ENCODE data around the gene RALGAPA2. TPM values are rescaled to one million over a fixed set of nuclear protein-coding genes. Genes with fewer than 3 reads are reported as not detected.

RALGAPA2 gene
- polyA plus RNA-seq, 2 of the 4 experiments (the other 2 are of a cell fraction) = 4.0 to 4.7 TPM

- Histone ChIP-seq H3K27ac (no peak overlapping the region), H3K4me2 (no peak overlapping the region), H3K4me3 (no peak overlapping the region), H3K4me1 (no peaks in the 10 kb centered on the region), H3K9me3 (no peaks in the 10 kb centered on the region)
- FAIRE-seq = no peak
- ATAC-seq = no peak
- 89% methylated on average over 14 of the region's 14 CpGs for WGBS (ENCODE audit: missing lambda C conversion rate)
- TF ChIP-seq PHF8 (IDR thresholded peaks at IDR 0.05; ENCODE audit: borderline replicate concordance, low read depth) (no peak), MAX (IDR thresholded peaks at IDR 0.05) (no peak), TFCP2L1 (CRISPR knock-in tag; IDR thresholded peaks at IDR 0.05) (no peak), POLR2A (IDR thresholded peaks at IDR 0.05; ENCODE audit: low read length) (no peak), HES2 (IDR thresholded peaks at IDR 0.05) (no peak), BHLHE40 (IDR thresholded peaks at IDR 0.05; ENCODE audit: low read depth, low read length) (no peak), ZNF302 (CRISPR knock-in tag; IDR thresholded peaks at IDR 0.05) (no peak), CTCF (IDR thresholded peaks at IDR 0.05) (no peak), CEBPB (IDR thresholded peaks at IDR 0.05) (no peak), CHD4 (IDR thresholded peaks at IDR 0.05; ENCODE audit: borderline replicate concordance) (no peak), USF2 (IDR thresholded peaks at IDR 0.05) (no peak), MYC (IDR thresholded peaks at IDR 0.05; ENCODE audit: borderline replicate concordance, low read length) (no peak), HOXB5 (CRISPR knock-in tag; IDR thresholded peaks at IDR 0.05) (no peak), RFX5 (IDR thresholded peaks at IDR 0.05) (no peak), ELK1 (IDR thresholded peaks at IDR 0.05; ENCODE audit: low read depth, low read length) (no peak), JUN (IDR thresholded peaks at IDR 0.05) (no peak)
- DNase-seq (ENCODE audit: low read depth in 1 of 2, low spot score in 1 of 2) = no peak
- CTCF ChIA-PET = interaction anchor here (1.1 kb wide), 1 partner anchor 17 kb away, joined by 3 read pairs; no protein-coding TSS in a partner anchor
- POLR2A ChIA-PET = no interaction called here
Measured at GRCh38 chr20:20492521-20493332, 219.7 kb downstream of the RALGAPA2 start.

GRCh38 chr20:20491784-20492264 is 220.6 kb downstream of the RALGAPA2 start:
- Histone ChIP-seq H3K27ac (no peak overlapping the region), H3K4me2 (no peak overlapping the region), H3K4me3 (no peak overlapping the region), H3K9me3 (no peaks in the 10 kb centered on the region), H3K4me1 (no peaks in the 10 kb centered on the region)
- DNase-seq (ENCODE audit: low read depth in 1 of 2, low spot score in 1 of 2) = no peak
- POLR2A ChIA-PET = no interaction called here
- 88% methylated on average over 5 of the region's 5 CpGs for WGBS (ENCODE audit: missing lambda C conversion rate)
- no peak for ATAC-seq
- FAIRE-seq = peak; percentile 61
- CTCF ChIA-PET = no interaction called here
- TF ChIP-seq ELK1 (IDR thresholded peaks at IDR 0.05; ENCODE audit: low read depth, low read length) (no peak), FOSB (CRISPR knock-in tag; IDR thresholded peaks at IDR 0.05) (no peak), HEYL (CRISPR knock-in tag; IDR thresholded peaks at IDR 0.05) (no peak), MAZ (IDR thresholded peaks at IDR 0.05; ENCODE audit: borderline replicate concordance, low read depth, low read length) (no peak), RNF2 (IDR thresholded peaks at IDR 0.05; ENCODE audit: borderline replicate concordance, low read depth) (no peak), EP300 (IDR thresholded peaks at IDR 0.05) (no peak), USF2 (IDR thresholded peaks at IDR 0.05) (no peak), E2F6 (IDR thresholded peaks at IDR 0.05; ENCODE audit: borderline replicate concordance, low read depth) (no peak), CHD2 (IDR thresholded peaks at IDR 0.05; ENCODE audit: low read length, partially characterized antibody) (no peak), HMGXB4 (CRISPR knock-in tag; IDR thresholded peaks at IDR 0.05; ENCODE audit: borderline replicate concordance) (no peak), TP53 (CRISPR knock-in tag; IDR thresholded peaks at IDR 0.05) (no peak), CBX8 (IDR thresholded peaks at IDR 0.05) (no peak), NPAS2 (CRISPR knock-in tag; IDR thresholded peaks at IDR 0.05; ENCODE audit: borderline replicate concordance) (no peak)
